MM.1S (cell line): ENCODE measurements around the gene IL17RD.

ENCODE experiments used
- CTCF ChIP-seq: fragments of 300-600 bp; sonication (generic); IDR thresholded peaks from 2 replicates; pipeline ENCODE4 v1.5.1; 2016; ENCODE audit warnings: antibody characterized with exemption, low read length, mixed read lengths
- EZH2phosphoT487 ChIP-seq: fragments of 300-600 bp; sonication (generic); IDR thresholded peaks from 2 replicates; pipeline ENCODE4 v1.6.1; 2018; ENCODE audit warnings: antibody characterized with exemption, low read length

GRCh38 chr3:57076422-57076951, 88.7 kb downstream of the IL17RD start:
- TF ChIP-seq EZH2phosphoT487 (no peak), CTCF (no peak)
